HCEC 1CT (cell line): ENCODE measurements around the gene PRCC.

ENCODE experiments used
- DNase-seq: peaks from one replicate; pipeline ENCODE4 v3.0.0-alpha.2; 2017

The PRCC gene

GRCh38 chr1:156845953-156846545 is 78.7 kb downstream of the PRCC start:
- DNase-seq, result no peak

DNA sequence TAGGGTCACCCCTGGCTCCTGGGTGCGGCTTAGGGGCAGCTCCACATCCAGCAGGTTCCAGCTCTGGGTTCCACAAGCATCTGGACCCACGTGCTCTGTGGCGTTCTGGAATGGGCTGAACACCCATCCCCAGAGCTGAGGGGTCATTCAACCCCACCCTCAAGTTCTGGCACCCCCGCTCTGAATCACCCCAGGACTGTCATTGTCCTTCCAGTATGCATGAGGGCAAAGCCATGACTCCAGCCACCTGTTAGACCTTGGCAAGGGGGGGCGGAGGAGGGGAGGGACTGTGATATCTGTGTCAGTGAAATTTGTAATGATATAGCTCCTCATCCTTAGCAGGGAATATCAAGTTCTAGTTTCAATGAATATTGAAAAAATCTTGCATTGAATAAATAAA is 79.3 kb downstream of the PRCC start:
- no peak for DNase-seq

DNA sequence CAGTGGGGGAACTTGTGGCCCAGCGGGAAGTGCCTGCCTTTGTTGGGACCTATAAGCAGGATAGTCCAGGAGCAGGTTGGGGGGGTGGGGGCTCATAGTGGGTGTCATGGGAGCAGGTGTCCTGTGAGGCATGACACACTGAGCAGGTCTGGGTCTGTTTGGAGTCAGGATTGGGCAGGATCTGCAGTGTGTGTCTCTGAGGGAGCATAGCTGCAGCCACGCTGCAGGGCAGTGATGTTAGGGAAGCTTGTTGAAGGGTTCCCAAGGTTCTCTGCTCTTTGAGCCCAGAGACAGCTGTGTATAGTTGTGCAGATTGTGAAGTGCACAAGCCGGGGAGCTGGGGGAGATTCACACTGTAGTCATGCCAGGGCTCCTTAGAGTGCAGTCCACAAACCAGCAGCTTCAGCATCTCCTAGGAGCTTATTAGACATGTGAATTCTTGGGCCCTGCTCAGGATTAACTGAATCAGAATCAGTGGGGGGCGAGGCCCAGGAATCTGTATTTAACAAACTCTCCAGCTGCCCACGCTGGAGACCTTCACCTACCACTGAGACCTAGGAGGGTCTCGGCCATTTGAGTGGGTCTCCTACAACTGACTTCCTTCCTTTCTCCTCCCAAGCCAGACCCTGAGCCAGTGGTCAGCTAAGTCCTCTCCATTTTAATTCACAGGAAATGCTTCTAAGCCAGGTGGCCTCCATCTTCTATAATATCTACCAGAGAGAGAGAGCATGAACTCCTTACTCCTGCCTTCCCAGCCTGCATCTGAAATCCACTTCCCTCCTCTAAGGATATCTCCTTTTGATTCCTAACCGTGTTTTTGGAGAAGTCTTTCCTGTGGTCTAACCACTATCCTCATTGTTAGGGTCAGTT is 80.5 kb downstream of the PRCC start:
- DNase-seq, result no peak

- DNase-seq, result no peak
These were observed 81.3 kb downstream of the PRCC start for GRCh38 chr1:156848461-156849150.

GRCh38 chr1:156849151-156849496 is 81.8 kb downstream of the PRCC start:
- no peak for DNase-seq
